ENCODE data around the gene CEACAM3.

Gene CEACAM3

GRCh38 chr19:41808663-41809566 is 12.5 kb downstream of the CEACAM3 start:
- DNase-seq (ENCODE audit: insufficient read length, low spot score) (no peak), FAIRE-seq (no peak)
- TF ChIP-seq PAX5 (IDR thresholded peaks at IDR 0.05; ENCODE audit: insufficient read depth, low read length, severe bottlenecking) (no peak), POLR2AphosphoS5 (IDR thresholded peaks at IDR 0.05; ENCODE audit: low read depth, low read length) (no peak), SPI1 (IDR thresholded peaks at IDR 0.05; ENCODE audit: low read depth, low read length) (no peak)

- DNase-seq (ENCODE audit: insufficient read length, low spot score) (no peak), FAIRE-seq (no peak)
- no peak for TF ChIP-seq POLR2AphosphoS5 (IDR thresholded peaks at IDR 0.05; ENCODE audit: low read depth, low read length)
- no peak for TF ChIP-seq POLR2A (IDR thresholded peaks at IDR 0.05; ENCODE audit: low read depth, low read length)
- TF ChIP-seq TAF1 (IDR thresholded peaks at IDR 0.05; ENCODE audit: low read depth, low read length), result no peak
- TF ChIP-seq SPI1 (IDR thresholded peaks at IDR 0.05; ENCODE audit: low read depth, low read length), result no peak
- no peak for TF ChIP-seq PAX5 (IDR thresholded peaks at IDR 0.05; ENCODE audit: insufficient read depth, low read length, severe bottlenecking)
- no peak for TF ChIP-seq POU2F2 (IDR thresholded peaks at IDR 0.05; ENCODE audit: low read depth, low read length)
Measured at GRCh38 chr19:41810301-41810700, 13.9 kb downstream of the CEACAM3 start.

GRCh38 chr19:41811036-41811435 is 14.6 kb downstream of the CEACAM3 start:
- FAIRE-seq (no peak), DNase-seq (ENCODE audit: insufficient read length, low spot score) (no peak)

GRCh38 chr19:41811981-41812380 is 15.6 kb downstream of the CEACAM3 start:
- no peak for TF ChIP-seq SPI1 (IDR thresholded peaks at IDR 0.05; ENCODE audit: low read depth, low read length)
- TF ChIP-seq POLR2AphosphoS5 (IDR thresholded peaks at IDR 0.05; ENCODE audit: low read depth, low read length), result no peak
- TF ChIP-seq POLR2A (IDR thresholded peaks at IDR 0.05; ENCODE audit: low read depth, low read length), result no peak
- no peak for TF ChIP-seq TAF1 (IDR thresholded peaks at IDR 0.05; ENCODE audit: low read depth, low read length)
- TF ChIP-seq POU2F2 (IDR thresholded peaks at IDR 0.05; ENCODE audit: low read depth, low read length), result no peak
- no peak for TF ChIP-seq PAX5 (IDR thresholded peaks at IDR 0.05; ENCODE audit: insufficient read depth, low read length, severe bottlenecking)
- no peak for FAIRE-seq
- DNase-seq (ENCODE audit: insufficient read length, low spot score), result no peak

More at GRCh38 chr19:41811036-41811435, 14.6 kb downstream of the CEACAM3 start:
- TF ChIP-seq POU2F2 (IDR thresholded peaks at IDR 0.05; ENCODE audit: low read depth, low read length) (no peak), SPI1 (IDR thresholded peaks at IDR 0.05; ENCODE audit: low read depth, low read length) (peak; percentile 89)

- DNase-seq (ENCODE audit: insufficient read length, low spot score) (no peak), FAIRE-seq (no peak)
- TF ChIP-seq PAX5 (IDR thresholded peaks at IDR 0.05; ENCODE audit: insufficient read depth, low read length, severe bottlenecking) (no peak), POU2F2 (IDR thresholded peaks at IDR 0.05; ENCODE audit: low read depth, low read length) (no peak), TAF1 (IDR thresholded peaks at IDR 0.05; ENCODE audit: low read depth, low read length) (no peak), POLR2AphosphoS5 (IDR thresholded peaks at IDR 0.05; ENCODE audit: low read depth, low read length) (no peak), SPI1 (IDR thresholded peaks at IDR 0.05; ENCODE audit: low read depth, low read length) (no peak), POLR2A (IDR thresholded peaks at IDR 0.05; ENCODE audit: low read depth, low read length) (no peak)
Measured at GRCh38 chr19:41813911-41814310, 17.5 kb downstream of the CEACAM3 start.

- TF ChIP-seq PAX5 (IDR thresholded peaks at IDR 0.05; ENCODE audit: insufficient read depth, low read length, severe bottlenecking), result no peak
- no peak for TF ChIP-seq POU2F2 (IDR thresholded peaks at IDR 0.05; ENCODE audit: low read depth, low read length)
- no peak for TF ChIP-seq POLR2A (IDR thresholded peaks at IDR 0.05; ENCODE audit: low read depth, low read length)
- DNase-seq (ENCODE audit: insufficient read length, low spot score) (no peak), FAIRE-seq (no peak)
Measured at GRCh38 chr19:41815301-41815700, 18.9 kb downstream of the CEACAM3 start.

- TF ChIP-seq POU2F2 (IDR thresholded peaks at IDR 0.05; ENCODE audit: low read depth, low read length), result no peak
- TF ChIP-seq SPI1 (IDR thresholded peaks at IDR 0.05; ENCODE audit: low read depth, low read length), result no peak
- TF ChIP-seq TAF1 (IDR thresholded peaks at IDR 0.05; ENCODE audit: low read depth, low read length), result no peak
- FAIRE-seq, result no peak
- DNase-seq (ENCODE audit: insufficient read length, low spot score), result no peak
Measured at GRCh38 chr19:41816761-41817160, 20.4 kb downstream of the CEACAM3 start.

GRCh38 chr19:41821003-41821735 is 24.8 kb downstream of the CEACAM3 start:
- no peak for TF ChIP-seq POLR2AphosphoS5 (IDR thresholded peaks at IDR 0.05; ENCODE audit: low read depth, low read length)
- no peak for TF ChIP-seq PAX5 (IDR thresholded peaks at IDR 0.05; ENCODE audit: insufficient read depth, low read length, severe bottlenecking)
- TF ChIP-seq POU2F2 (IDR thresholded peaks at IDR 0.05; ENCODE audit: low read depth, low read length), result no peak
- TF ChIP-seq POLR2A (IDR thresholded peaks at IDR 0.05; ENCODE audit: low read depth, low read length), result no peak
- TF ChIP-seq SPI1 (IDR thresholded peaks at IDR 0.05; ENCODE audit: low read depth, low read length), result no peak
- TF ChIP-seq TAF1 (IDR thresholded peaks at IDR 0.05; ENCODE audit: low read depth, low read length), result no peak
- DNase-seq (ENCODE audit: insufficient read length, low spot score), result peak; percentile 65
- peak; percentile 91 for FAIRE-seq

GRCh38 chr19:41837981-41838708 is 41.8 kb downstream of the CEACAM3 start:
- no peak for TF ChIP-seq POU2F2 (IDR thresholded peaks at IDR 0.05; ENCODE audit: low read depth, low read length)
- TF ChIP-seq PAX5 (IDR thresholded peaks at IDR 0.05; ENCODE audit: insufficient read depth, low read length, severe bottlenecking), result no peak
- no peak for TF ChIP-seq POLR2A (IDR thresholded peaks at IDR 0.05; ENCODE audit: low read depth, low read length)
- TF ChIP-seq POLR2AphosphoS5 (IDR thresholded peaks at IDR 0.05; ENCODE audit: low read depth, low read length), result no peak
- no peak for TF ChIP-seq TAF1 (IDR thresholded peaks at IDR 0.05; ENCODE audit: low read depth, low read length)
- no peak for TF ChIP-seq SPI1 (IDR thresholded peaks at IDR 0.05; ENCODE audit: low read depth, low read length)
- FAIRE-seq, result no peak
- no peak for DNase-seq (ENCODE audit: insufficient read length, low spot score)
